ENCODE measurements around the gene B4GALT5.

DNA sequence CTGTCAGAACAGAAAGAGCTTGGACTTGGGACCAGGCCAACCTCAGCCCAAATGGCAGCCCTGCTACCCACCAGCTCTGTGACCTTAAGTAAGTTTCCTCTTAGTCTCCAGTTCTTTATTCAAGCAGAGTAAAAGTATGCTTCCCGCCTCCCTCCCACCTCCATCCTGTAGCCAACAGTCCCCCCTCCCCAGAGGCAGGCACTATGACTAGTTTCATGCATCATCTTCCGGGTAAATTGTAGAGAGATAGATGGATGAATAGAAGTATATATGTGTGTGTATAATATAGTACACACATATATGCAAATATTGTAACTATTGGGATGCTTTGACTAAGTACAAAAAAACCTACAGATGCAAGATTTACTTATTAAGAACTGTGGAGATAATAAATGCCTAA lies 39.5 kb upstream of the B4GALT5 start:
- TF ChIP-seq POLR2A (IDR thresholded peaks at IDR 0.05; ENCODE audit: low read length) (no peak), GATA1 (IDR thresholded peaks at IDR 0.05; ENCODE audit: low read depth, low read length) (no peak)

Data from erythroblast (primary cell).